Panc1 (cell line): ENCODE measurements around the gene ARHGEF6. TPM values are rescaled to one million over a fixed set of nuclear protein-coding genes. Genes with fewer than 3 reads are reported as not detected.

Experiments used
- ATAC-seq: fragments of 200-7000 bp; cut with Tn5 transposase; 2 replicates; pipeline ENCODE4 v1.9.1; 2020; ENCODE audit warnings: mild to moderate bottlenecking, moderate library complexity
- BruUV-seq: library from RNA; stranded (reverse); fragments of 400-500 nt; replicated peaks from 2 replicates; lab custom pipeline; 2021; lab: Mats Ljungman, UMichigan
- CTCF ChIA-PET: fragments of 300-600 bp; sonication (Branson Sonifier 250); formaldehyde crosslinking; loops from one replicate; lab custom pipeline; 2022; ENCODE audit warnings: antibody characterized with exemption; lab: Charles Lee
- POLR2A ChIA-PET: fragments of 300-600 bp; sonication (Branson Sonifier 250); formaldehyde crosslinking; loops from one replicate; lab custom pipeline; 2022; ENCODE audit warnings: antibody characterized with exemption; lab: Charles Lee
- DNase-seq: peaks from one replicate; pipeline ENCODE4 v3.0.0-alpha.2; 2010; ENCODE audit warnings: low read depth, low spot score
- H3K27ac ChIP-seq: 2 replicates; pipeline ENCODE4 v1.5.1; 2011; ENCODE audit warnings: mild to moderate bottlenecking, low read length, inconsistent platforms
- H3K27me3 ChIP-seq: fragments of 200-500 bp; sonication (Bioruptor generic); 2 replicates; pipeline ENCODE4 v1.6.0; 2014; ENCODE audit warnings: low read length, inconsistent platforms; ENCODE audit not compliant: control insufficient read depth, insufficient read depth
- H3K36me3 ChIP-seq: fragments of 200-500 bp; sonication (Bioruptor generic); 2 replicates; pipeline ENCODE4 v1.5.1; 2014; ENCODE audit warnings: inconsistent platforms, mild to moderate bottlenecking, low read length, moderate library complexity; ENCODE audit not compliant: control insufficient read depth, insufficient read depth
- H3K4me1 ChIP-seq: 2 replicates; pipeline ENCODE4 v1.5.1; 2011; ENCODE audit warnings: inconsistent platforms, mild to moderate bottlenecking, low read length, moderate library complexity; ENCODE audit not compliant: control insufficient read depth, insufficient read depth
- H3K4me3 ChIP-seq, 2 experiments: 2 replicates each; pipeline ENCODE4 v1.5.1; 2011 to 2012; ENCODE audit warnings: low read depth in 2 of 2, low read length in 2 of 2, mild to moderate bottlenecking in 2 of 2, inconsistent platforms in 1 of 2, moderate library complexity in 1 of 2
- H3K9me3 ChIP-seq: fragments of 200-500 bp; sonication (Bioruptor generic); 2 replicates; pipeline ENCODE4 v1.5.1; 2014; ENCODE audit warnings: low read depth, mild to moderate bottlenecking, inconsistent platforms, low read length, moderate library complexity; ENCODE audit not compliant: control insufficient read depth, insufficient read depth
- CTCF ChIP-seq: fragments of 450-650 bp; IDR thresholded peaks from 2 replicates; pipeline ENCODE4 v1.5.1; 2017; ENCODE audit warnings: mild to moderate bottlenecking
- POLR2AphosphoS5 ChIP-seq: IDR thresholded peaks from 2 replicates; pipeline ENCODE4 v1.6.1; 2012; ENCODE audit warnings: mild to moderate bottlenecking, low read depth, low read length, moderate library complexity
- REST ChIP-seq, 2 experiments: IDR thresholded peaks; 2 replicates each; pipeline ENCODE4 v1.6.1; 2011 to 2012; ENCODE audit warnings: low read depth in 2 of 2, control low read depth in 1 of 2, low read length in 1 of 2, mild to moderate bottlenecking in 1 of 2, moderate library complexity in 1 of 2; ENCODE audit not compliant: insufficient read depth in 1 of 2
- SIN3A ChIP-seq: IDR thresholded peaks from 2 replicates; pipeline ENCODE4 v1.6.1; 2012; ENCODE audit warnings: low read depth, mild to moderate bottlenecking, low read length, moderate library complexity, borderline replicate concordance; ENCODE audit not compliant: insufficient read depth
- TCF7L2 ChIP-seq: IDR thresholded peaks from 2 replicates; pipeline ENCODE4 v1.6.1; 2011; ENCODE audit warnings: mild to moderate bottlenecking, low read depth, low read length, inconsistent platforms
- in situ Hi-C: cut with HindIII; loops from 2 replicates; pipeline ENCODE4 v1.10.0; 2016; ENCODE audit warnings: low sequenced_read_pairs, low pct_unique_long_range_greater_than_20kb
- intact Hi-C: fragments of 100-400 bp; cut with micrococcal nuclease; formaldehyde crosslinking; loops from one replicate; pipeline ENCODE4 v1.10.0; 2022; ENCODE audit not compliant: unreplicated experiment
- total RNA-seq: library from RNA; stranded (reverse); gene quantifications from one replicate; pipeline ENCODE4 v1.2.1, GENCODE V29; 2021; ENCODE audit not compliant: unreplicated experiment

ARHGEF6 gene
- total RNA-seq, 1 experiment from 2014 or later: 35.5 TPM

- Histone ChIP-seq H3K4me3 (peak overlapping the region; percentile 57), H3K27me3 (no peaks in the 10 kb centered on the region; the same call in 1 of the 2 replicates), H3K36me3 (no peaks in the 10 kb centered on the region), H3K27ac (peak overlapping the region; percentile 88), H3K9me3 (no peaks in the 10 kb centered on the region), H3K4me1 (peaks cover 22% of the 10 kb centered on the region)
- ATAC-seq (peak; percentile 30), DNase-seq (no peak)
- POLR2A ChIA-PET: no interaction called here
- intact Hi-C loops: no loop called here
- in situ Hi-C loops: no loop called here
- BruUV-seq: no TSS peak
- TF ChIP-seq POLR2AphosphoS5: no peak
- no peak for TF ChIP-seq SIN3A
- TF ChIP-seq CTCF: no peak
- TF ChIP-seq TCF7L2: no peak
- TF ChIP-seq REST (IDR thresholded peaks at IDR 0.05; ENCODE audit: insufficient read depth in 1 of 2, low read depth in 2 of 2, low read length in 1 of 2): no peak
- CTCF ChIA-PET: no interaction called here
Observed at GRCh38 chrX:136766785-136767103, 14.0 kb downstream of the ARHGEF6 start.

- H3K36me3 ChIP-seq: no peaks in the 10 kb centered on the region
- in situ Hi-C loops: no loop called here
- POLR2A ChIA-PET: no interaction called here
- CTCF ChIA-PET: interaction anchor here (0.5 kb wide), 1 partner anchor 151 kb away, joined by 5 read pairs; no protein-coding TSS in a partner anchor
- intact Hi-C loops: no loop called here
- peak overlapping the region; percentile 5 to 12; a peak in 2 of 4 replicates for H3K4me3 ChIP-seq
- no peak for TF ChIP-seq POLR2AphosphoS5
- TF ChIP-seq SIN3A: no peak
- TF ChIP-seq TCF7L2: no peak
- no peak for TF ChIP-seq REST (IDR thresholded peaks at IDR 0.05; ENCODE audit: insufficient read depth in 1 of 2, low read depth in 2 of 2, low read length in 1 of 2)
- TF ChIP-seq CTCF: no peak
- DNase-seq: no peak
- ATAC-seq: no peak
- peaks cover 22% of the 10 kb centered on the region for H3K4me1 ChIP-seq
- no peaks in the 10 kb centered on the region for H3K9me3 ChIP-seq
- BruUV-seq: TSS peak; percentile 48
- no peaks in the 10 kb centered on the region; the same call in 1 of the 2 replicates for H3K27me3 ChIP-seq
- peak overlapping the region; percentile 65 for H3K27ac ChIP-seq
Observed at GRCh38 chrX:136765821-136766356, 14.8 kb downstream of the ARHGEF6 start.
